Thoracic aorta (tissue), 2 donors: ENCODE results near the gene PPP1R26. TPM values are rescaled to one million over a fixed set of nuclear protein-coding genes. Genes with fewer than 3 reads are reported as not detected.

ENCODE experiments used
- ATAC-seq: fragments of 150-250 bp; one replicate; pipeline ENCODE4 v1.8.0; 2017; ENCODE audit warnings: low read depth; ENCODE audit not compliant: insufficient number of reproducible peaks, low FRiP score
- DNase-seq: peaks from one replicate; pipeline ENCODE4 v3.0.0-alpha.2; 2020; ENCODE audit warnings: low spot score
- H3K27ac ChIP-seq, 2 donors: fragments of 200-600 bp; sonication (generic); 1 replicate in 1 of 2; 2 replicates in 1 of 2; pipeline ENCODE4 v1.5.1; 2016; ENCODE audit warnings: mild to moderate bottlenecking in 2 of 2, moderate library complexity in 2 of 2
- H3K27me3 ChIP-seq: fragments of 200-600 bp; sonication (generic); replicated peaks from 2 replicates; pipeline ENCODE4 v1.6.0; 2016; ENCODE audit warnings: mild to moderate bottlenecking; ENCODE audit not compliant: insufficient read depth
- H3K36me3 ChIP-seq: fragments of 200-600 bp; sonication (generic); one replicate; pipeline ENCODE4 v1.5.1; 2016
- H3K4me1 ChIP-seq, 2 donors: fragments of 200-600 bp; sonication (generic); 1 replicate in 1 of 2; 2 replicates in 1 of 2; pipeline versions ENCODE4 v1.5.1 to v1.6.0; 2016; ENCODE audit warnings: low read depth in 2 of 2, mild to moderate bottlenecking in 1 of 2; ENCODE audit not compliant: control insufficient read depth in 1 of 2
- H3K4me3 ChIP-seq: fragments of 200-600 bp; sonication (generic); 2 replicates; pipeline ENCODE4 v1.5.1; 2016; ENCODE audit warnings: mild to moderate bottlenecking
- H3K9me3 ChIP-seq: fragments of 200-600 bp; sonication (generic); 2 replicates; pipeline ENCODE4 v1.5.1; 2016
- CTCF ChIP-seq: fragments of 200-600 bp; sonication (generic); IDR thresholded peaks from one replicate; pipeline ENCODE4 v1.5.1; 2019; ENCODE audit warnings: antibody characterized with exemption
- total RNA-seq, 2 donors: library from RNA; depleted of rRNA; stranded (reverse); fragments of >200 nt; gene quantifications; one replicate each; pipeline versions ENCODE4 v1.1.0 to v1.2.3, GENCODE V29; 2016

Gene PPP1R26
- total RNA-seq, 2 donors from 2014 or later: 11.9 to 17.6 TPM

DNA sequence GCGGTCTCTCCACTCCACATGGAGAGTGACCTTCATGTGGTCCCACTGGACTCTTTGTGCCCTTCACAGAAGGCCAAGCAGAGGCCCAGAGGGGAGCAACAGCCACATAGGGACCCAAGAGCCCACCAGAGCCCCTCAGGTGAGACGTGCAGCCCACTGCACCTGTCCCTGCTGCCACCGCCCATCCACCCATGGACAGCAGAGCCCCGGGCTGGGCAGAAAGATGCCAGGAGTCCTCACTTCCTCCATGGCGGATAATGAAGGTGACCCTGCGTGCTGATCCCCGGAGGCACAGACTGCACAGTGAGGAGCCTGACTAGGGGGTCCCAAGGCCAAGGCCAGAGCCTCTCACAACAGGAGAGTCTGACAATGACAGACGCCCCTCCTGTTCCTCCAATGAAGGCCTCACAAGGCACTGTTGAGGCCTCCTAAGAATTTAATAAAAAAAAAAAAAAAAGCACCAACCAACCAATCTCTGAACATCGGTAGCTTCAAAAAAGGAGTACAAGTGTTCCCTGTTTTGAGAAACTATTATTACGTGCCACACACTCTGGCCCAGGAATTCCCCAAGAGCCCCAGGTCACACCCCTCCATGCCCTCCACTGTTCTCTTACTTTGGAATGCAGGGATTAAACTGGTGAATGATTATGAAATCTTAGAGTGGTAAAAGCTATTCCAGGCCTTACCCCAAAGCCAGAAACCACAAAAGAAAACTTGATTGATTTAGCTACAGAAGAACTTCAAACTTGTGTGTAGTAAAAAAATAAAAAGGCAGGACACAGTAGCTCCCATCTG, 2.8 kb upstream of the PPP1R26 start:
- Histone ChIP-seq H3K27ac (no peak overlapping the region), H3K4me3 (no peak overlapping the region), H3K4me1 (peaks cover 5 to 17% of the 10 kb centered on the region in 2 donors), H3K36me3 (no peaks in the 10 kb centered on the region), H3K9me3 (no peaks in the 10 kb centered on the region), H3K27me3 (no peaks in the 10 kb centered on the region)
- DNase-seq (no peak), ATAC-seq (no peak)
- TF ChIP-seq CTCF: no peak

- no peak for TF ChIP-seq CTCF
- ATAC-seq: no peak
- no peaks in the 10 kb centered on the region for H3K9me3 ChIP-seq
- no peak overlapping the region for H3K4me3 ChIP-seq
- no peaks in the 10 kb centered on the region for H3K36me3 ChIP-seq
- DNase-seq: no peak
- H3K27ac ChIP-seq: no peak overlapping the region
- peaks cover 5 to 20% of the 10 kb centered on the region in 2 donors for H3K4me1 ChIP-seq
- no peaks in the 10 kb centered on the region for H3K27me3 ChIP-seq
Observed at GRCh38 chr9:135478191-135478590, 1.4 kb upstream of the PPP1R26 start.

DNA sequence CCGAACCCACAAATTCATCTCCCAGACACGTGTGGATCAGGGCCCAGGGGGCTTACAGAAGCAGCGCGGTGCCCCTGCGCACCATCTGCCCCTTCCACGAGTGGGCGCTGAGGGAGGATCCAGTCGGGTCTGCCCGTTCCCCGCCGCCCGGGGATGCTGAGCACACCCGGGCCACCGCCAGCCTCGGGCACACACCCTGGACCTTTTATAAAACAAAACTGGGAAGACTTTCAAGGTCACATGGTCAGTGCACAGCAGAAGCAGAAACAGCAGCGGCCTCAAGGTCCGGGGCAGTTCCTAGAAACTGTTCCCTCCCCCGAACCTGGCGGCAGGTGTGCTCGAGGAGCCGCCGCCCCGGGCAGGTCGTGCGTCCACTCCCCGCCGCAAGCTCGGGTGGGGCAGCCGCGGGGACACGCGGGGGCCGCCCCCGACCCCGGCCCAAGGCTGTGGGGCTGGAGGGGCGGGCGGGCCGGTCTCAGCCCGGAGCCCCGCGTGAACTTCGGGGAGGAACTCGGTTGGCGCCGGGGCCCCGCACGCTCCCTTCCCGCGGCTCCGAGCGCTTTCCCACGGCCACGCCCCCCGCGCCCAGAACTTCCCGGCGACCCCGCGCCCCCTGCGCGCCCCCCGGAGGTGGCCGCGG, 633 bp upstream of the PPP1R26 start:
- ATAC-seq: no peak
- peaks cover under 1% of the 10 kb centered on the region for H3K36me3 ChIP-seq
- H3K4me3 ChIP-seq: peak overlapping the region; percentile 91
- no peak for DNase-seq
- peaks cover 5 to 20% of the 10 kb centered on the region in 2 donors for H3K4me1 ChIP-seq
- TF ChIP-seq CTCF: no peak
- H3K27ac ChIP-seq: peak overlapping the region in 1 of 2 donors; percentile 18
- no peaks in the 10 kb centered on the region for H3K27me3 ChIP-seq
- H3K9me3 ChIP-seq: no peaks in the 10 kb centered on the region

DNA sequence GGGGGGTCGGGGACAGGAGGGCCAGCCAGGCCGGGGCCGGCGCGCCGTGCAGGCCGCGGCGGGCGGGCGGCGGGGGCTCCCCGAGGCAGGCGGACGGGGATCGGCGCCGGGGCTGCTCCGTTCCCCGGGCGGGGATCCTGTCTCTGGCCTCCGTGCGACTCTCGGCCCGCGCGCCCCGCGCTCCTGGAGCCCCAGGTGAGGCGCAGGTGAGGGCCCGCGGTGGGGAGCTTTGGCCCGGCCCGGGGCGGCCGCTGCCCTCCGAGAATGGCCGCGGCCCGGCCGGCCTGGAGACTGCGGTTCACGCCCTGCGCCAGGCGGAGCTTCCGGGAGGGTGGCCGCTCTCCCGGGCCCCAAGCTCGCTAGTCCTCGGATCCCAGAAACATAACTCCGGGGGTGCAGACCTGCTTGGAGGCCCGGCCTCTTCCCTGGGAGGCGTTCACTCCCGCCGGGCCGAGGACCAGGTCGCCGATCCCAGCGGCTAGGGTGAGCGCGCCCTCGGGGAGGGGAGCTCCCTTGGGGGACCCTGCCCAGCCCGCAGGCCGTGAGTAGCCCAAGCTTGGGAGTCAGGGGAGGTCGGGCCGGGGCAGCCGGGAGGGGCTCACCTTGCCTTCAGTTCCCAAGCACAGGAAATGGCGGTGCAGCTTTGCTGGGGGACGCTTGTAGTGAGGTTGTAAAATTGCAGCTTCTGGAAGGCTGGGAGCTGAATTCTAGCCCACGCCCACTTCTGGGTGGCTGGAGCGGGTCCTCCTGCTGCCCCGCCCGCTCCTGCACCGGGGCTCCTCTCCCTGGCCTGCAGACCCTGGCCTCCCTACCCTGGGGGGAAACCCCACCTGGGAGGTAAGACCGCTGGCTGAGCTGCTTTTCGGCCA, 723 bp downstream of the PPP1R26 start:
- Histone ChIP-seq H3K27me3 (no peaks in the 10 kb centered on the region), H3K36me3 (peaks cover 14% of the 10 kb centered on the region), H3K27ac (peak overlapping the region in 1 of 2 donors; percentile 21), H3K4me1 (peaks cover 5 to 20% of the 10 kb centered on the region in 2 donors), H3K4me3 (peak overlapping the region; percentile 95), H3K9me3 (no peaks in the 10 kb centered on the region)
- DNase-seq (no peak), ATAC-seq (no peak)
- no peak for TF ChIP-seq CTCF

- H3K27me3 ChIP-seq: no peaks in the 10 kb centered on the region
- peaks cover 5 to 20% of the 10 kb centered on the region in 2 donors for H3K4me1 ChIP-seq
- no peak for DNase-seq
- no peak for TF ChIP-seq CTCF
- H3K27ac ChIP-seq: no peak overlapping the region
- peak overlapping the region; percentile 95 for H3K4me3 ChIP-seq
- H3K36me3 ChIP-seq: peaks cover 19% of the 10 kb centered on the region
- H3K9me3 ChIP-seq: no peaks in the 10 kb centered on the region
- ATAC-seq: no peak
Observed at GRCh38 chr9:135480940-135481310, 1.3 kb downstream of the PPP1R26 start.
